Measurements from ENCODE around the gene MAP3K13. TPM values are rescaled to one million over a fixed set of nuclear protein-coding genes. Genes with fewer than 3 reads are reported as not detected.

MAP3K13 gene, protein sequence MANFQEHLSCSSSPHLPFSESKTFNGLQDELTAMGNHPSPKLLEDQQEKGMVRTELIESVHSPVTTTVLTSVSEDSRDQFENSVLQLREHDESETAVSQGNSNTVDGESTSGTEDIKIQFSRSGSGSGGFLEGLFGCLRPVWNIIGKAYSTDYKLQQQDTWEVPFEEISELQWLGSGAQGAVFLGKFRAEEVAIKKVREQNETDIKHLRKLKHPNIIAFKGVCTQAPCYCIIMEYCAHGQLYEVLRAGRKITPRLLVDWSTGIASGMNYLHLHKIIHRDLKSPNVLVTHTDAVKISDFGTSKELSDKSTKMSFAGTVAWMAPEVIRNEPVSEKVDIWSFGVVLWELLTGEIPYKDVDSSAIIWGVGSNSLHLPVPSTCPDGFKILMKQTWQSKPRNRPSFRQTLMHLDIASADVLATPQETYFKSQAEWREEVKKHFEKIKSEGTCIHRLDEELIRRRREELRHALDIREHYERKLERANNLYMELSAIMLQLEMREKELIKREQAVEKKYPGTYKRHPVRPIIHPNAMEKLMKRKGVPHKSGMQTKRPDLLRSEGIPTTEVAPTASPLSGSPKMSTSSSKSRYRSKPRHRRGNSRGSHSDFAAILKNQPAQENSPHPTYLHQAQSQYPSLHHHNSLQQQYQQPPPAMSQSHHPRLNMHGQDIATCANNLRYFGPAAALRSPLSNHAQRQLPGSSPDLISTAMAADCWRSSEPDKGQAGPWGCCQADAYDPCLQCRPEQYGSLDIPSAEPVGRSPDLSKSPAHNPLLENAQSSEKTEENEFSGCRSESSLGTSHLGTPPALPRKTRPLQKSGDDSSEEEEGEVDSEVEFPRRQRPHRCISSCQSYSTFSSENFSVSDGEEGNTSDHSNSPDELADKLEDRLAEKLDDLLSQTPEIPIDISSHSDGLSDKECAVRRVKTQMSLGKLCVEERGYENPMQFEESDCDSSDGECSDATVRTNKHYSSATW
- 13.3 and 18.4 TPM in 2 replicates for total RNA-seq (2014; rRNA removed; shearing (Covaris generic))

DNA sequence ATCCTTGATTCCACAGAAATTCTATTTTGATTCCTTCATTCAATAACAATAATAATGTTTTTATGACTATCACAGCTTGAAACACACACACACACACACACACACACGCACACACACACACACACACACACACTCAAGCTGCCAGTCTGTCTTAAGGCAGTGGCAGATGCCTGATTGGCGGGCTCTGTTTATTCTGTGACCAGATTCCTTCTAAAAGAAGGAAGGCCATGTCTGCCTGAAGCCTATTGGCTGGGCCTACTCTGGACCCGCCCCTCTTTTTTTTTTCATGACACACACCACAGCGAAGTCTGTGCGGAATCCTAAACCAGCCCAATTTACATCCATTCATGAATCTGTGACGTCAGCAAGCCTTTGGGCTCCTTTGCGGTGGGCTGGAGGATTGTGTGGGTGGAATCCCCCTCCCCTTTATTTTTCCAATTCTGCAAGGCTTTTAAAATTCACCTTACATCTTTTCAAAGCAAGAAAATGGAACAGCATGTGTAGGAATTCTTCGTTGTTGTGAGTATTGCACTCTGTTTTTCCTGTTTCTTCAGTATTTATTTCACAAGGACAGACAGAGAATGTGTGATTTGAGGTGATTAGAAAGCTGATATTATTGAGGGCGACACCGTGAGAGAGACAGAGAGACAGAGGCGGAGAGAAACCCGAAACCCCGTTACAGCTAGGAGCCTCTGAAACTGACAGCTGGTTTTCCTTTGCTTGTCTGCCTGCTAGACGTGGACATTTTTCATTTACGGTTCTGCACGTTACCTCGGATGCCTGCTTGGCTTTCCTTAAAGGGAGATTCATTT is at the start of gene MAP3K13:
MAP3K13 (plus strand) TSS at position 287 of the 812 bp plus-strand sequence. CDS start 65,446 bp downstream, outside the sequence.
- peaks cover 9% of the 10 kb centered on the region; the same call in 1 of the 2 replicates for H3K27me3 ChIP-seq (replicated peaks)
- H3K27ac ChIP-seq: no peak within 1 kb of the TSS
- peak; percentile 73 to 81 for DNase-seq (ENCODE audit: low read depth in 1 of 2, low spot score in 2 of 2)
- H3K4me3 ChIP-seq: peak within 1 kb of the TSS; percentile 28
- no peaks in the 10 kb centered on the region for H3K4me1 ChIP-seq (replicated peaks)
- no peaks in the 10 kb centered on the region for H3K9me3 ChIP-seq (replicated peaks)
- H3K36me3 ChIP-seq: no peaks in the 10 kb centered on the region

DNA sequence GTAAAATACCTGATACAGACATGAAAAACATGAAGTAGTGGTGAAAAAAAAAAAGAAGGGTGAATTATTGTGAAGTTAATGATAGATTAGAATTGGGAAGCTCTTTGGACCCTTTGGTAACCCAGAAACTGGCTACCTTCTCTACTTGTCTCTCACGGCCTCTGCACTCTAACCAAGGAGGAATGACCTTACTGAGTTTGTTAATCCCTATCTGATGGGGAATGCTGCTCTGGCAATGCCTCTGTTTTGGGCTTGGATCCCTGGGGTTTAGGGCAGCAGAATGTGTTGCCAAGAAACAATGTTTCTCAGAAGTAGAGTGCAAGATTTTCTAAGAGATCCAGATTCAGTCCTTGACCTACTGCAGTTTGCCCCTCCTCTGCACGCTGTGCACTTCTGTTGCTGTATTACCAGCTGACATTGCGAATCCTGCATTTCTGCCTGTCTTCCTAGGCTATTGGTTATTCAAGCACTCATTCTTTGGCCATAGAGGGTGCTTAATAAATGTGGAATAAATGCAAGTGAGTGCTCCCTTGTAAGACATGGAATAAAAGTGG is 49.2 kb upstream of the MAP3K13 start:
- DNase-seq (ENCODE audit: low read depth in 1 of 2, low spot score in 2 of 2): no peak

DNA sequence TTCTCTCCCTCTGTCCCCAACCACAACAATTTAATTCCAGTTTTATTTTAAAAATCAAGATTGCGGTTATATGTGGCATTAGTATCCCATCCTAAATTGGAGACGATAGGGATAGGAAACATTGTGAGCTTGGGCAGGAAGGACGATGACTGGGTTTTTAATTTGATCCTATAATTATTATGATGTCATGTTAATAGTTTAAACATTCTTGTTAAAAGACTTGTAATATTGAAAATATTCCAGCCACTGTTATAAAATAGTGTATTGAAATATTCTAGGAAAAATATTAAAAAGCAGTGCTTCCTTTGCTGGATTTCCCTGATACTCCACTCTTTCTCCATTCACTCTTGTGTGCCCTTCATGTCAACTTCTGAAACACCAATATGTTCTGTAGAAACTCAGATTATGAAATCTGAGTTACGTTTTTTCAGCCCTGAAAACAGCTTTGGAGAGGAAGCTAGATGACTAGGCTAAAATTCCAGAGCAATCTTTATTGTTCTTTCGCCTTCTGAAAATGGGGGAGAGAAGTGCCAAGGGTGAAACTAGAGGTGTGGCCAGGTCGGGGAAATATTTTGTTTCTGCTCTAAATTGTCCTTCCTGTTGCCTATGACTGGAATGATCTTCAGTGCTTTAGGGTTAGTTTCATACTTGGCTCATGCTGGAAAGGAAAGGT is 46.1 kb upstream of the MAP3K13 start:
- no peaks in the 10 kb centered on the region for H3K36me3 ChIP-seq
- H3K27ac ChIP-seq: peak overlapping the region; percentile 81
- DNase-seq (ENCODE audit: low read depth in 1 of 2, low spot score in 2 of 2): peak in 1 of 2 experiments; percentile 44
- H3K9me3 ChIP-seq (replicated peaks): no peaks in the 10 kb centered on the region
- no peak overlapping the region for H3K4me3 ChIP-seq
- no peaks in the 10 kb centered on the region for H3K27me3 ChIP-seq (replicated peaks)
- peaks cover 21% of the 10 kb centered on the region for H3K4me1 ChIP-seq (replicated peaks)

More for the DNA sequence above, 49.2 kb upstream of the MAP3K13 start:
- H3K27ac ChIP-seq: no peak overlapping the region
- H3K9me3 ChIP-seq (replicated peaks): no peaks in the 10 kb centered on the region
- peaks cover 21% of the 10 kb centered on the region for H3K4me1 ChIP-seq (replicated peaks)
- no peak overlapping the region for H3K4me3 ChIP-seq
- peaks cover 6% of the 10 kb centered on the region for H3K36me3 ChIP-seq
- H3K27me3 ChIP-seq (replicated peaks): no peaks in the 10 kb centered on the region

DNA sequence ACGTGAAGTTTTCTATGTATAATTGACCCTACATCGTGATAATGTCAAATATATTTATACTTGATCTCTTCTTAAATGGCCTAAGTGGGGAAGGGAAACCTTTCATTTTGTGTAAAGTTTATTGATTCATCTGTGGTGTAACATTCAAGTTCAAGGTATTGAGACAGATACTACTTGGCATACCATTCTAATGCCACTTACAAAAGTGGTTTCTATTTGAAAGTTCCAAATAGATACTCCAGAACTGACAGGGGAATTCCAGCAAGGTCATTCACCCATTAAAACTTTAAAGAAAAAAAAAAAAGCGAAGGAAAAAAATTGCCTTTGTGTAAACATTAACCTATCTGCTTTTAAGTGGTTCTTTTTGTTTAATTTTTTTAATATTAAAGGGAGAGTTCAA is 45.3 kb upstream of the MAP3K13 start:
- H3K4me1 ChIP-seq (replicated peaks): peaks cover 21% of the 10 kb centered on the region
- H3K27me3 ChIP-seq (replicated peaks): no peaks in the 10 kb centered on the region
- DNase-seq (ENCODE audit: low read depth in 1 of 2, low spot score in 2 of 2): peak in 1 of 2 experiments; percentile 36
- H3K9me3 ChIP-seq (replicated peaks): no peaks in the 10 kb centered on the region
- peak overlapping the region; percentile 81 for H3K27ac ChIP-seq
- no peaks in the 10 kb centered on the region for H3K36me3 ChIP-seq
- H3K4me3 ChIP-seq: no peak overlapping the region

DNA sequence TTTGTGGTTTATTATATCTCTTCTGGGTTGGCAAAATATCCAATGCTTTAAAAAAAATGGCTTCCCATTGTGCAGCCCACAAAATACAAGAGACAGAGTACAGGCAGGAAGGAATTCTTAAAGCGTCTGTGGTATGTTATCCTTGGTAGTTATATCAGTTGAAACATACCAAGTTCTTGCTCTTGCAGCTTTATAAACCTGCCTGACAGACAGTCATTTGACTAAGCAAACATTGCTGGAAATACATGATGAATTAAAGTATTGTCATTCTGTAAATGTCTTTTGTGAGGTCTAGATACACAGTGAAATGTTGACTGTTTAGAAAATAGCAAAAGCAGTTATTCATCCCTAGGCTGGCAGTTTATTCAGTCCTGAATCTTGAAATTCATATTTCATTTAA is 44.8 kb upstream of the MAP3K13 start:
- Histone ChIP-seq H3K27me3 (replicated peaks) (no peaks in the 10 kb centered on the region), H3K4me3 (no peak overlapping the region), H3K9me3 (replicated peaks) (no peaks in the 10 kb centered on the region), H3K36me3 (no peaks in the 10 kb centered on the region), H3K4me1 (replicated peaks) (peaks cover 21% of the 10 kb centered on the region), H3K27ac (peak overlapping the region; percentile 81)
- peak in 1 of 2 experiments; percentile 43 for DNase-seq (ENCODE audit: low read depth in 1 of 2, low spot score in 2 of 2)

DNA sequence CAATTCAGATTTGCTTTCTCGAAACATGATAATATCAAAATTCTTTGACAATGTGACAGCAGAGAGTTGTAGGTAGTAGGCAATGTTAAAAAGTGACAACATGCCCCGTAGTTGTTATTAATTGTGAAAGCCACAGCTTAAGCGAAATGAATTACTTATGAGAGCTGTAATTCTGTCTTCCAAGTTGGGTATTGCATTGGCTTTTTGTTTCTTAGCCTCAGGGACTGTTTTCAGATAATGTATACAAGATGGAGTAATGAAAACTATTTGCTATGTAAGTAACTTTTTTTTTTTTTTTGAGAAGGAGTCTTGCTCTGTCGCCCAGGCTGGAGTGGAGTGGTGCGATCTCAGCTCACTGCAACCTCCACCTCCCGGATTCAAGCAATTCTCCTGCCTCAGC is 43.1 kb upstream of the MAP3K13 start:
- DNase-seq (ENCODE audit: low read depth in 1 of 2, low spot score in 2 of 2): no peak
- Histone ChIP-seq H3K4me3 (no peak overlapping the region), H3K4me1 (replicated peaks) (peaks cover 21% of the 10 kb centered on the region), H3K27me3 (replicated peaks) (no peaks in the 10 kb centered on the region), H3K27ac (no peak overlapping the region), H3K36me3 (no peaks in the 10 kb centered on the region), H3K9me3 (replicated peaks) (no peaks in the 10 kb centered on the region)

DNA sequence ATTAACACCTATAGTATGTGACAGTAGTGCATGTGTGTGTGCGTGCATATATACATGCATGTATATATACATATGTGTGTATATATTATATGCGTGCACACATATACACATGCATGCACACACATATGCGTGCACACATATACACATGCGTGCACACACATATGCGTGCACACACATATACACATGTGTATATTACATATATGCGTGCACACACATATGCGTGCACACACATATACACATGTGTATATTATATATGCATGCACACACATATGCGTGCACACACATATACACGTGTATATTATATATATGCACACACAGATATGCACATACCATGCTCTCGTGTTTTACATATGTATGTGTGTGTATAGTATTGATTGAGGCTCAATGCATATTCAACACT is 42.0 kb upstream of the MAP3K13 start:
- no peak overlapping the region for H3K27ac ChIP-seq
- H3K27me3 ChIP-seq (replicated peaks): no peaks in the 10 kb centered on the region
- no peaks in the 10 kb centered on the region for H3K36me3 ChIP-seq
- no peak overlapping the region for H3K4me3 ChIP-seq
- H3K4me1 ChIP-seq (replicated peaks): peaks cover 21% of the 10 kb centered on the region
- H3K9me3 ChIP-seq (replicated peaks): no peaks in the 10 kb centered on the region
- DNase-seq (ENCODE audit: low read depth in 1 of 2, low spot score in 2 of 2): no peak

DNA sequence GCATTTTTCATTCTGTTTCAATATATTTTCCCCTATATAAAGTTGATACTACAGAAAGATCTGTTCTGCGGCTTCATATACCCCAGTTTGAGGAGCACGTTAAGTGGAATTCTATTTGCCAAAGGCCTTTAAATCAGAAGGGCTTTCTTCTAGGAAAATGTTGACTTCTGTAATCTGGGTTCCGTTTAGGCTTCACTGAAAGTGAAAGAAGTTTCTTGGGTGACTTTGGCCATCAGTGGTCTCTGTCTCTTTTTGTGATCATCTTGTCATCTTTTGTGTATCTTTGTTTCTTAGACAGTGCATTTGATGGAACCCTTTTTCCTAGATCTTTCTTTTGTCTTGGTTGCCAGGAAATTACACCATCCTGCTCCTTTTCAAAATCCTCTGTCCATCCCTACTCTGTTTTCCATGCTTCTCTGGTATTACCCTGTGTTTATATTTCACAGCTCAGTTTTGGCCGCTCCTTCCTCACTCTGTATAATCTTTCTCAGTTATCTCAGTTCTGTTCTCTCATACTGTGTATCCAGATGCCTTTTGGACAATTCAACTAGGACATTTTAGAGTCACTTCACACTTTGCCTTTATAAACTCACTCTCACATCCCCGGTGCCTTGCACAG is 40.7 kb upstream of the MAP3K13 start:
- Histone ChIP-seq H3K27me3 (replicated peaks) (no peaks in the 10 kb centered on the region), H3K4me3 (no peak overlapping the region), H3K9me3 (replicated peaks) (no peaks in the 10 kb centered on the region), H3K4me1 (replicated peaks) (peaks cover 12% of the 10 kb centered on the region), H3K36me3 (no peaks in the 10 kb centered on the region), H3K27ac (no peak overlapping the region)
- no peak for DNase-seq (ENCODE audit: low read depth in 1 of 2, low spot score in 2 of 2)

DNA sequence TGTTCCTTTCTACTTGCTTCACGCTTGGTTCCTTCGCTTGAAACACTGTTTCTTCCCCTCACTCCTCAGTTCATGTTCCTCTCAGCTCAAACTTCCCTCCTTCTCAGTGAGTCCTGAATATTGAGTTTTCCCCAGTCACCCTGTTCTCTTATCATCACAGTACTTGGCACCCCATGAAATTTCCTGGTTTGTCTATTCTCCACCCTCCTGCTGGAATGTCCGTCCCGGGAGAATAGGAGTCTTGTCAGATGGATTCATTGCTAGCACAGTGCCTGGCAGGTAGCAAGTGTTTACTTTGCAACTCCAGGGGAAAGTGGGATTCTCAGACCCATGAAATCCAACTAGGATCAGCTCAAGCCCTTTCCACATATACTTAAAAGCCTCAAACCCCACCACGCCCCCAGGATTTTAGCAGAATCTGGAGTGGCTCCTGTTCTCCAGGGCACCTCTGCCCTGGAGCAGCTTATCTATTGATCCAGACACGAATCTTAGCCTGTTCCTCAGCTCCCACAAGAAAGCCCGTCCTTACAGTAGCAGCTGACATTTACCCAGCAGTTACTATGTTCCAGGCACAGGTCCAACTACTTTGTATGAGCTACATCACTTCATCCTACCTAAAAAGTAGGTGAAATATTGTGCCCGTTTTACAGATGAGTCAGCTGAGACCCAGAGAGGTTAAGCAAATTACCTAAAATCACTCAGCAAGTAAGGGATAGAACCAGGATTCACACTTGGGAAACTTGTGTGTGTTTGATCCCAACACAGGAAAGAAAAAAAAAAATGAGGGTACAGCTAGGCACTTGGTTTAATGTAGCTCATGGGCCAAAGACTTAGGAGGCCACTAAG is 36.8 kb upstream of the MAP3K13 start:
- no peak for DNase-seq (ENCODE audit: low read depth in 1 of 2, low spot score in 2 of 2)
- Histone ChIP-seq H3K27ac (no peak overlapping the region), H3K4me3 (no peak overlapping the region), H3K9me3 (replicated peaks) (no peaks in the 10 kb centered on the region), H3K27me3 (replicated peaks) (no peaks in the 10 kb centered on the region), H3K36me3 (no peaks in the 10 kb centered on the region), H3K4me1 (replicated peaks) (no peaks in the 10 kb centered on the region)

DNA sequence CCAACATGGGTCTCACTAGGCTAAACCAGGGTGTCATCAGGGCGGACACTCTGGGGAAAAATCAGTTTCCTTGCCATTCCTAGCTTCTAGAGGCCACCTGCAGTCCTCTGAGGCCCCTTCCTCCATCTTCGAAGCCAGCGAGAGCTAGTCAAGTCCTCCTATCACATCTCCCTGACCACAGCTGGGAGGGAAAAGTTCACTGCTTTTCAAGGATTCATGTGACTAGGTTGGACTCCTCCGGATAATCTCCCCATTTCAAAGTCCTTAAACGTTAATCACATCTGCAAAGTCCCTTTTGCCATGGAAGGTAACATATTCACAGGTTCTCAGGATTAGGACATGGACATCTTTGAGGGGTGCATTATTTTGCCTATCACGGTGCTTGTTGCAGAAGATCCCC is 35.9 kb upstream of the MAP3K13 start:
- no peak for DNase-seq (ENCODE audit: low read depth in 1 of 2, low spot score in 2 of 2)
- Histone ChIP-seq H3K36me3 (no peaks in the 10 kb centered on the region), H3K4me3 (no peak overlapping the region), H3K9me3 (replicated peaks) (no peaks in the 10 kb centered on the region), H3K27ac (no peak overlapping the region), H3K27me3 (replicated peaks) (no peaks in the 10 kb centered on the region), H3K4me1 (replicated peaks) (no peaks in the 10 kb centered on the region)

DNA sequence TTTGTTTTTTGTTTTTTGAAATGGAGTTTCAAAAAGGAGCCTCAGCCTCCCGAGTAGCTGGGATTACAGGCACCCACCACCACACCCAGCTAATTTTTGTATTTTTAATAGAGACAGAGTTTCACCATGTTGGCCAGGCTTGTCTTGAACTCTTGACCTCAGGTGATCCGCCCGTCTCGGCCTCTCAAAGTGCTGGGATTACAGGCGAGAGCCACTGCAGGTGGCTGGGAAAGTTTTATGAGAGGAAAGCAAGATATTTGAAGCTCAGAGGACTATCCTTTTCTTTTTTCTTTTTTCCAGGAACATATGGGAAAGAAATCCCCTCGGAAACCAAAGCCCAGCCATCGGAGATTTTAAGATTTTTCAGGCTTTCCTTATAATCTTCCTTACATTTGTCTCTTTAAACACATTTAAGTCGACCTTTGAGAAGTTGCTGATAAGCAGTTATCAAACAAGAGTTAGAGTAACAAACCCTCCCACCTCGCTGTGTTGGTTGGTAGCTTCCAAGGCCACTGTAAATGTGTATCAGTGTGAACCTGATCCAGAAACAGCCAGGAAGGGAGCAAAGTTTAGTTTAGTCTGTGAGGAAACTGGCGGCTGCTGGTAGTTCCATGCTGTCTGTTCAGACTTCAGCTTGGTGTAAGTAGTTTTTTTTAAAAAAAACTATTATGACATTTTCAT is 34.5 kb upstream of the MAP3K13 start:
- H3K27ac ChIP-seq: no peak overlapping the region
- no peak overlapping the region for H3K4me3 ChIP-seq
- no peaks in the 10 kb centered on the region for H3K4me1 ChIP-seq (replicated peaks)
- no peaks in the 10 kb centered on the region for H3K9me3 ChIP-seq (replicated peaks)
- no peaks in the 10 kb centered on the region for H3K27me3 ChIP-seq (replicated peaks)
- no peak for DNase-seq (ENCODE audit: low read depth in 1 of 2, low spot score in 2 of 2)
- no peaks in the 10 kb centered on the region for H3K36me3 ChIP-seq
